ENCODE data around the gene ACCS. TPM values are rescaled to one million over a fixed set of nuclear protein-coding genes. Genes with fewer than 3 reads are reported as not detected.
A peak's percentile ranks its signal among the peaks of the same experiment; 100 is the strongest.

The ACCS gene
- total and polyA plus RNA-seq, 2 experiments from 2014 or later, result 9.9 to 21.4 TPM

GRCh38 chr11:44096360-44097185 lies 30.5 kb downstream of the ACCS start:
- peak overlapping the region; percentile 86 for H3K27ac ChIP-seq

DNA sequence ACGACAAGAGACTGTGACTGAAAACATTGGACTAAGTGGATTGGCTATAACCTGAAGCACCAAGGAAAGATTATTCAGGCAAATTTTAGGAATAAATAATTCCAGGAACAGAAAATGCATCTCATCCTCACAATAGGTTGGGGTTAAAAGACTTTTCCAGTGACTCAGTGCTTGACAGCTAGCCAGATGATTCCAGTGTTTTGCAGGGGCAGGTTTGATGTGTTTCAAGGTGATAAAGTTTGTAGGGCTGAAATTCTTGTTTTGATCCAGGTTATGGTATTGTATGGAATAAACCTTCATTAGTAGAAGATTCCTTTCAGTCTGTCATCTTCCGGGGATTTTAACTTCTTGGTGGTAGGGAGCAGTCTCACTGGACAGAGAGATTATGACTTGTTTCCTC lies 31.8 kb downstream of the ACCS start:
- no peaks in the 10 kb centered on the region for H3K36me3 ChIP-seq (replicated peaks; ENCODE audit: insufficient read depth, low read depth)
- no peaks in the 10 kb centered on the region for H3K9me3 ChIP-seq (ENCODE audit: low read depth)
- H3K27me3 ChIP-seq, result no peaks in the 10 kb centered on the region
- no peak overlapping the region for H3K4me2 ChIP-seq
- no peaks in the 10 kb centered on the region for H3K9me2 ChIP-seq (replicated peaks; ENCODE audit: insufficient read depth)
- H3K27ac ChIP-seq, result no peak overlapping the region
- WGBS (ENCODE audit: low lambda C conversion rate, missing lambda C conversion rate), result 93% methylated on average over 2 of the region's 2 CpGs
- no peak for DNase-seq (ENCODE audit: low spot score)
- peaks cover 25% of the 10 kb centered on the region for H4K20me1 ChIP-seq (ENCODE audit: insufficient read depth, poor library complexity, severe bottlenecking)
- TF ChIP-seq CTCF (IDR thresholded peaks at IDR 0.05; ENCODE audit: poor library complexity), result no peak
- no peak for TF ChIP-seq EZH2 (IDR thresholded peaks at IDR 0.05; ENCODE audit: borderline replicate concordance)
- no peak for TF ChIP-seq EZH2phosphoT487 (IDR thresholded peaks at IDR 0.05; ENCODE audit: low read depth, severe bottlenecking, unreplicated experiment)
- H3K4me3 ChIP-seq, result no peak overlapping the region
- peaks cover 67% of the 10 kb centered on the region for H3K79me2 ChIP-seq
- H2AFZ ChIP-seq, result no peak overlapping the region
- H3K4me1 ChIP-seq (ENCODE audit: insufficient read depth), result peaks cover 7% of the 10 kb centered on the region

More at GRCh38 chr11:44096360-44097185, 30.5 kb downstream of the ACCS start:
- H3K27me3 ChIP-seq, result no peaks in the 10 kb centered on the region
- peak overlapping the region; percentile 99 for H3K4me3 ChIP-seq
- H3K4me2 ChIP-seq, result peak overlapping the region; percentile 99
- TF ChIP-seq CTCF (IDR thresholded peaks at IDR 0.05; ENCODE audit: poor library complexity) (no peak), EZH2phosphoT487 (IDR thresholded peaks at IDR 0.05; ENCODE audit: low read depth, severe bottlenecking, unreplicated experiment) (no peak), EZH2 (IDR thresholded peaks at IDR 0.05; ENCODE audit: borderline replicate concordance) (no peak)
- H3K36me3 ChIP-seq (replicated peaks; ENCODE audit: insufficient read depth, low read depth), result no peaks in the 10 kb centered on the region
- no peaks in the 10 kb centered on the region for H3K9me2 ChIP-seq (replicated peaks; ENCODE audit: insufficient read depth)
- no peaks in the 10 kb centered on the region for H3K9me3 ChIP-seq (ENCODE audit: low read depth)
- WGBS (ENCODE audit: low lambda C conversion rate, missing lambda C conversion rate), result 32% methylated on average over 4 of the region's 18 CpGs
- peaks cover 7% of the 10 kb centered on the region for H3K4me1 ChIP-seq (ENCODE audit: insufficient read depth)
- DNase-seq (ENCODE audit: low spot score), result peak; percentile 14
- peak overlapping the region; percentile 95 for H2AFZ ChIP-seq
- peaks cover 17% of the 10 kb centered on the region for H4K20me1 ChIP-seq (ENCODE audit: insufficient read depth, poor library complexity, severe bottlenecking)
- peaks cover 58% of the 10 kb centered on the region for H3K79me2 ChIP-seq

DNA sequence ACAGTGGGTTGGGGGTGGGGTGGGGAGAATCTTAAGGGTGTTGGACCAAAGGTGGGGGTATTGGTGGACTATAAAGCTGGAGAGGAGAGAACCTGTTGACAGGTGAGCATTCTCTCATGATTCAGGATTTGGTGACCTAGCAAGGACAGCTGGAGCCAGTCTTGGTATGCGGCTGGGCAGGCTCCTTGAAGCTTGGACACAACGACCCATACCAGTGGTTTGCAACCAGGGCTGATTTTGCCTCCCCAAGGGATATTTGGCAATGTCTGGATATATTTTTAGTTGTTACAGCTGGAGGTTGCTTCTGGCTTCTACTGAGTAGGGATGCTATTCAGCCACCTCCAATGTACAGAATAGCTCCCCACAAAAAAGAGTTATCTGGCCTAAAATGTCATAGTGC lies 35.0 kb downstream of the ACCS start:
- Histone ChIP-seq H3K79me2 (peaks cover 73% of the 10 kb centered on the region), H3K4me2 (no peak overlapping the region), H3K27ac (no peak overlapping the region), H4K20me1 (ENCODE audit: insufficient read depth, poor library complexity, severe bottlenecking) (peaks cover 25% of the 10 kb centered on the region), H3K4me1 (ENCODE audit: insufficient read depth) (peaks cover 7% of the 10 kb centered on the region), H2AFZ (no peak overlapping the region), H3K9me2 (replicated peaks; ENCODE audit: insufficient read depth) (no peaks in the 10 kb centered on the region), H3K36me3 (replicated peaks; ENCODE audit: insufficient read depth, low read depth) (no peaks in the 10 kb centered on the region), H3K27me3 (no peaks in the 10 kb centered on the region), H3K4me3 (no peak overlapping the region), H3K9me3 (ENCODE audit: low read depth) (no peaks in the 10 kb centered on the region)
- TF ChIP-seq EZH2phosphoT487 (IDR thresholded peaks at IDR 0.05; ENCODE audit: low read depth, severe bottlenecking, unreplicated experiment), result no peak
- TF ChIP-seq CTCF (IDR thresholded peaks at IDR 0.05; ENCODE audit: poor library complexity), result no peak
- no peak for TF ChIP-seq EZH2 (IDR thresholded peaks at IDR 0.05; ENCODE audit: borderline replicate concordance)
- DNase-seq (ENCODE audit: low spot score), result no peak
- 97% methylated on average over 2 of the region's 2 CpGs for WGBS (ENCODE audit: low lambda C conversion rate, missing lambda C conversion rate)
